H1 (cell line): ENCODE measurements around the gene PRR7. TPM values are rescaled to one million over a fixed set of nuclear protein-coding genes. Genes with fewer than 3 reads are reported as not detected.

ENCODE experiments used
- ATF3 ChIP-seq: IDR thresholded peaks from 2 replicates; pipeline ENCODE4 v1.6.1; 2011; ENCODE audit warnings: low read depth, mild to moderate bottlenecking, low read length; ENCODE audit not compliant: insufficient read depth
- MAX ChIP-seq: IDR thresholded peaks from 2 replicates; pipeline ENCODE4 v1.6.1; 2012; ENCODE audit warnings: inconsistent platforms
- NANOG ChIP-seq: IDR thresholded peaks from 2 replicates; pipeline ENCODE4 v1.6.1; 2011; ENCODE audit warnings: low read length, low read depth, mild to moderate bottlenecking, inconsistent platforms; ENCODE audit not compliant: insufficient read depth, poor library complexity, severe bottlenecking
- RXRA ChIP-seq: IDR thresholded peaks from 2 replicates; pipeline ENCODE4 v1.6.1; 2011; ENCODE audit warnings: low read depth, mild to moderate bottlenecking, low read length, moderate library complexity; ENCODE audit not compliant: insufficient read depth
- polyA plus RNA-seq, 7 experiments: library from polyadenylated mRNA; depleted of rRNA in 3 of 7; stranded (reverse) in 5 of 7; unstranded in 2 of 7; fragments of >200 nt in 5 of 7; fragments of 200-250 nt in 2 of 7; gene quantifications; 1 replicate in 5 of 7; 2 replicates in 1 of 7; 4 replicates in 1 of 7; pipeline versions ENCODE4 v1.2.1 to v1.2.3, GENCODE V29; 2011 to 2013; ENCODE audit warnings: missing spikeins in 2 of 7, mixed read lengths in 2 of 7
- total RNA-seq: library from RNA; stranded (reverse); fragmentation: NEBNext Ultra II Directional; extraction: Animal tissue kit (Norgen Biotek cat#: 25700); gene quantifications from 2 replicates; pipeline ENCODE4 v1.2.1, GENCODE V29; 2021

PRR7 gene
- total and polyA plus RNA-seq, 2 of the 8 experiments (the other 6 are each of a cell fraction or from before 2014, with no cell fraction given), result 8.0 to 11.8 TPM

- TF ChIP-seq NANOG (no peak), RXRA (no peak), ATF3 (no peak), MAX (0 out of 2 replicates have a peak, but pooled peaks have one; percentile 6)
- TF ChIP-seq, all 59 proteins: peak for 2
These were observed 25.2 kb downstream of the PRR7 start (continued) for GRCh38 chr5:177471610-177472356.
